GM19468 (cell line): Measurements from ENCODE around the gene ANO4.

ENCODE experiments used
- ATAC-seq: cut with Tn5 transposase; IDR thresholded peaks from one replicate; pipeline ENCODE4 v1.9.1; 2021; ENCODE audit warnings: mild to moderate bottlenecking, moderate library complexity, moderate number of reproducible peaks; ENCODE audit not compliant: unreplicated experiment; ENCODE audit errors: extremely low read depth

The ANO4 gene

DNA sequence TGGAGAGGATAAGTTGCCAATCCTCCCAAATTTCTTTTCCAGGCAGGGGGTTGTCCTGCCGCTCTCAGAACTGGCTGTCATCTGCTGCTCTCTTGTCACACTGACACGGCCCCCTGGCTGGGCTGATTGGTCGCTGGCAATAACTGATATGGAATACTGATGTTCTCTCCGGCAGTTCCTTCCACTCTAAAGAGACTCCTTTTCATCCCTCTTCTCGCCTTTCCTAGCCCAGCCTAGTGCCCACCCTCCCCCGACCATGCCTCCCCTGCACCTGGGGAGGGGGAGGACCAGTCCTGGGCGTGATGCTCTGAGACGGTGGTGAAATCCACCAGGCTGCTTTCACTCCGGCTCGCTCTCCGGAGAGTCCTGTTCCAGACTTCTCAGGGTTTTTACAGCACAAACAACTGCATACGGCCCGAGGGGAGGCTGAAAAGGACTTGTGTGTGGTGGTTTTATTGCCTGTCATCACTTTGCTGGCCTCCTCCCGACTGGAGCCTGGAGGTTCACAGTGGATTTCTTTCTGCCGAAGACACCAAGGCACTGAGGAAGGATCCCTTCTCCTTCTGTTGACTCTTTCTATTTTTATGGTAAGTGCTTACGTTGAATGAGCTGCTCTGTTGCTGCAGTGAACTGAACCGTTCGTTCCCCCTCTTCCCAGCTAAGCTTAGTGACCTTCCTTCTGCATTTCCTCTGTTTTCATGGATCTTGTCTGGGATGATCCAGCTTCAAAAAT, at the start of gene ANO4:
ANO4 (plus strand) TSS at position 336 of the 733 bp plus-strand sequence. CDS start 107,010 bp downstream, outside the sequence.
- ATAC-seq: no peak

DNA sequence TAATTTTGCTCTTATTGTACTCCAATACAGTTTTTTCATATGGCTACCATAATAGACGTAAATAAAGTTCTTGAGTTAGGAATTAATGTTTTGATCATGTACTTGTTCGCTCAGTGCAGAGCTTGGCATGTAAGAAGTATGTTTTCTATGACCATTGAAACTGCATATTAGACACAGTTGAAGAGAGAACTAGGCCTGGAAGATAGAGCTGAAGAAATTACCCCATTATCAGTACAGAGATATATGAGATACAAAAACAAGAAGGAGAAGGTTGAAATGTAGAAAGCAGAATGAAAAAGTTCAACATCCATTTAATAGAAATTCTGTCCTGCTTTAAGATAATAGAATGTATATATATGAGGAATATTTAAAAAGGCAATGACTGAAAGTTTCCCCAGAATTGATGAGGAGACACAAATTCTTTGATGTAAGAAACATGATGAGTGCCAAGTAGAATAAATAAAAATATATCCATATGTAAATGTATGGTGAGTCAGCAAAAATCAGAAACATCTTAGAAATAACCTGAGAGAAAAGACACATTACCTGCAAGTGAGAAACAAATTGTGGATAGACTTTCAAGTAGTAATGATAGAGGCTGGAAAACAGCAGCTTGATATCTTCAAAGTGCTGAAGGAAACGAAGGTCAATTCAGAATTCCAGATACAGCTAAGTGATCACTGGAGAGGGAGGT, 49.1 kb upstream of the ANO4 start:
- no peak for ATAC-seq

DNA sequence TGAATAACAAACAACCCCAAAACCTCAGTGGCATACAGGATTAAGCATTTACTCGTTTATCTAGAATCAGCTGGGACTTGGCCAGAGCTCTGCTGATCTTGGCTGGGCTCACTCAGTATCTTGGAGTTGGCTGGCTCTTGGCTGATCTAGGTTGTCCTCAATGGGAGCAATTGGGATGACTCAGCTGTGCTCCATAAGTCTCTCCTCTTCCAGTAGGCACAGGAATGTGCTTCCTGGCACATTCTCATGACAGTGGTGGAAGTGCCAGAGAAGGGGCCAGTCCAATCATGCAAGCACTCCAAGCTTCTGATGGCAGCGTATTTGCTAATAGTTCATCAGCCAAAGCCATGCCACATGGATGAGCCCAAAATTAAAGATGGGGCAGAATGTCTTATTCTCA, 41.7 kb upstream of the ANO4 start:
- ATAC-seq: no peak

DNA sequence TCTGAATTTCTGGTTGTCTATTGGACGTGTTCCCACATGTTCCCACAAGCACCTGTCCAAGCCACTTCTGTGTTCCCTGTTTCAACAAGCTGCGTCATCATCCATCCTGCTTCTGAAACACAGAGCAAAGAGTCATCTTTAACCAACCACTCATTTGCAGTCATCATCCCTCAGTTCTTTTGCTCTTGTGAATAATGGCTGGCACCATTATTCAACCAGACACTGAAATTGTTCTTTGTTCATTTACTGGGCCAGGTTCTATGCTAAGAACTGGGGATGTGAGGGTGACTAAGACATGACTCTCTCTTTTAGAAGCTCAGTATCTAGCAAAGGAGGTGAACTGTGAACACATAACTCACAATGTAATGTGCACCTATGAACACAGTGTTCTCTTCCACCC, 40.7 kb upstream of the ANO4 start:
- ATAC-seq: no peak

DNA sequence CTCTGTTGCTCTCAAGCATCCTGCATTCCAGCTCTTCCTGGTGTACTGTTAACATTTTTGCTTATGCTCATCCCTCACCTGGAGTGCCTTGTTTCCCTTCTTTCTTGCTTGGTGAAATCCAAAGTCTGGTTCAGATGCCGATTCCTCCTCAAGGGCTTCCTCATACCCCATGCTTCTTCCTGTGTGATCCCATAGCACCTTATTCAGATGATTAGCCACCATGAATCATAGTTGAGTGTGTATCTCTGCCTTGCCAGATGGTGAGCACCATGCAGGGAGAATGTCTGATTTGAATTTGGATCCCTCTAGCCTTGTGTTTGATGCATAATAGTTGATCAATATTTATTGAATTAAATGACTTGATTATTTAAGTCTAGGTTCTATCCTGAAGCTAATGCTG, 39.4 kb upstream of the ANO4 start:
- ATAC-seq: no peak

DNA sequence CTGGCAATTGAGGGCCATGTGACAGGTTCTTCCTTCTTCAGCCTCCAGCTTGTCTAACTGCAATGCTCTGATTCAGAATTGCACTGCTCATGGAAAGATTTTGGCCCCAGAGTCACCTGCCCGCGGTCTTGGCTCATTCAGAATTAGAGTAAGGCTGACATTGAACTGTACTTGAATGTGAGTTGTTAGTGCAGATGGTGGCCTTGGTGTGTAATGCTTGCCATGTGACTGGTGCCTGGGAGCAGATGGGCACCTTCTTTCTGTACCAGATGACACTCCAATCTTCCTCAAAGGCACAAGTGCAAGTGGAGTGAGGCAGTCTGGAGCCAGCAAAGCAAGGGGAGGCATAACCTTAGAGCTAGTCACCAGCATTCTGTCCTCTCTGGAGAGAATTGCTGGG, 36.5 kb upstream of the ANO4 start:
- no peak for ATAC-seq

DNA sequence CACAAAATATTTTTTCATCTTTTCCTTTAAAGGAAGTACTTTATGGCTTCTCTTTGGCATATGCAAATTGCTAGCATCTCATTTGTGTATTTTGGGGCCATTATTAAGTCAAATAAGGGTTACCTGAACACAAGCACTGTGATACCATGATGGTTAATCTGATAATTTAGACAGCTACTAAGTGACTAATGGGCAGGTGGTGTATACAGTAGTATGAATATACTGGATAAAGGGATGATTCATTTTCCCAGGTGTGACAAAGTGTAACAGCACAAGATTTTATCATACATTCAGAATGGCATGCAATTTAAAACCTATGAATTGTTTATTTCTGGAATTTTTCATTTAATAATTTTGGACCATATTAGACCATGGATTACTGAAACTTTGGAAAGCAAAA, 27.2 kb upstream of the ANO4 start:
- ATAC-seq: no peak

DNA sequence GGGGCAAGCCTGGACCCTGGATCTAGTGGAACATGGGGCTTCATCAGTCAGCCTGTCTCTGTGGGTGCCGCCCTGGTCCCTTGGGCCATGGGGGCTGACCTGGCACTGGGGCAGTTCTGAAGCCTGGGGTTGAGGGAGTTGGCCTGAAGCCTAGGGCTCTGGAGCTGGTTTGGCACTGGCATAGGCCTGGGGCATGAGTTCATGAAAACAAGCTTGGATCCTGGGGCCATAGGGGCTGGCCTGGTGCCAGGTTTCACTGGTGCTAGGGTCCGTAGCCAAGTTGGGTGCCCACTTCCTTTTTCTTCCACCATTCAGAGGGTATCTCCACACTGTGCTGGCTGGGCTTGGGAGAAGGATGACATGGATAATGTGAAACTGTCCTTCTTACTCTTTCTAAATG, 26.6 kb upstream of the ANO4 start:
- ATAC-seq: no peak

DNA sequence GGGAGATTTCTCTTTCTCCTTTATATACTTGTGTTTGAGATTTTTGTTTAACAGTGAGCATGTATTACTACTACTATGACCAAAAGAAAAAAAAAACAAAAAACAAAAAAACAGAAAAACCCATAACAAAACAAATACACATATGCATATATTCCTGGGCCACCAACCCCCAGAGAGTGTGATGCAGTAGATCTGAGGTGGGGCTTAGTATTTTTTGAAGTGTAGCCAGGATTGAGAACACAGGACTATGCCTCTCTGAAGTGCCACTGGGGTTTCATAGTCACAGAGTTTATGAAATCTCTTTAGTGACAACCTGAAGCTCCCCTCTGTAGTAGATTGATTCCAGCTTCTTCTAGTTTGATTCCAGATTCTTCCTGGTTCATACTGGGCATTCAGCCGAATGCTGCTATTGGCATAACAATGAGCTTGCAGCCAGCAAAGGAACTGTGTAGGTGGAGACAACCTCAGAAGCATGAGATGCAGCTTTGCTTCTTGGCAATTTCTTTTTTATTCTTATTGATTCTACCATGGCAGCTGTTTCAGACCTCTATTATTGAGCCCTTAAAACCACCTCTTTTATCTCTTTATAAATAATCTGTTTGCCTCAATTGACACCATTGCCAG, 15.5 kb upstream of the ANO4 start:
- ATAC-seq: no peak

DNA sequence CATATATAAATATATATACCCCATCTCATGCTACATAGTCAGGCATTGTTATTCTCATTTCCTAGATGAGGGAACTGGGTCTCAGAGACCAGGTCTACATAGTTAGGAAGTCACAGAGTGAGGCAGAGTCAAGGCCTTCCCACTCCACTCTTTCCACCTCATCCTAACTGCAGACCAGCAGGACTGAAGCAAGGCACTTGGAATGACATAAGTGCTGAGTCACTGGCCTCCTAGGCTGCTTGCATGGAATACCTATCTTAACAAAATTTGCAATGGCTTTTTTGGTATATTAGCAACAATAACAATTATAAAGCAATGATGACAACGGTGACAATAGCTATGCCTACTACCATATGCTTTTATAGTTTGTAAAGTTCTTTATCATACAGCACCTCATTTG, 5.4 kb upstream of the ANO4 start:
- no peak for ATAC-seq

DNA sequence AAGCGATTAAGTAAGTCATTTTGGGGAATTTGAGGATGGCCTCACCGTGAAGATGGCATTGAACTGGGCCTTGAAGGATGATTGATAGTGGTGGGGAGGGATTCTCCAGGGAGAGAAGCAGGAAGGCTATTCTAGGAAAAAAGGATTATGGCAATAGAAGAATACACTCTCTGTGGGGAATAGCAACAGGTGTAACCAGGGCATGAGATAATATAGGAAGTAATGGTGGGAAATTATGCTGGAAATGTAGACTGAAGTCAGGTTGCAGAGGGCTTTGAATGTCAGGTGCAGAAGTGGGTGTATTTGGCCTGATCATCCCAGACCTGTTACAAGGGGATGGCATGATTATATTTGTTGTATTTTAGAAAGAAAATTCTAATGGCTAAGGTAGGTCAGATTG, 4.6 kb upstream of the ANO4 start:
- no peak for ATAC-seq

DNA sequence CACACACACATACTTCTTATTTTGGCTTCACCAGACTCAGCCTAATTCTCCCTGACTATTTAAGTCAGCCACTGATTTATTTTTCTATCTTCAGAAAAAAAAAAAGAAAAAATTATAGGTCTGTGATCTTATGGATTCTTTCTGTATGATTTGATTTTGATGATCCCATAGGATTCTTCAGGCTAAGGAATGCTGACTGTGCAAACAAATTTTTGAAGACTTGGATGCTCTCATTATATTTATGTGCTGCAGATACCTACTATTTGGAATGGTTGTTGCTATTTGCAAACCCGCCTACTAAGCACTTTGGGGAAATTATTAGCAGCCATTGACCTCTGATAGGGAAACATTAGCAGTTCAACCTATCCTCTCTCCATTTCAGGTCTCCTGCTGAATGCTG, 4.0 kb upstream of the ANO4 start:
- ATAC-seq: no peak

DNA sequence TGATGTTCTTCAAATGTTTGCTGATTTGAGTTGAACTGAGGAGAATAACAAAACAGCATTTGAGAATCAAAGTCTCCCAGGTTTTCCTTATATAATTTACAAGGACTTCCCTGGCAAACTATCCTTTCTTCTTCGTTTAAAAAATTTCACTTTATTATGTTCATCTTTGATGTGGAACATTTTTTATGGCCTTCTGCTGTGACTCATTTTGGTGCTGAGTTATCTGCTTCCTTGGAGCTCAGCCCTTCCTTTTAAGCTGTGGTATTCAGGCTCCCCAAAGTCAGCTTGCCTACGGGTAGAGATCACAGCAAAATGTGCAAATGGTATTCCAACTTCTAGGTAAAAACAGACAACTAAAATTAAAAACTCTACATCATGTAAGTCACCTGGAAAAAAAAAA, 1.4 kb upstream of the ANO4 start:
- no peak for ATAC-seq

DNA sequence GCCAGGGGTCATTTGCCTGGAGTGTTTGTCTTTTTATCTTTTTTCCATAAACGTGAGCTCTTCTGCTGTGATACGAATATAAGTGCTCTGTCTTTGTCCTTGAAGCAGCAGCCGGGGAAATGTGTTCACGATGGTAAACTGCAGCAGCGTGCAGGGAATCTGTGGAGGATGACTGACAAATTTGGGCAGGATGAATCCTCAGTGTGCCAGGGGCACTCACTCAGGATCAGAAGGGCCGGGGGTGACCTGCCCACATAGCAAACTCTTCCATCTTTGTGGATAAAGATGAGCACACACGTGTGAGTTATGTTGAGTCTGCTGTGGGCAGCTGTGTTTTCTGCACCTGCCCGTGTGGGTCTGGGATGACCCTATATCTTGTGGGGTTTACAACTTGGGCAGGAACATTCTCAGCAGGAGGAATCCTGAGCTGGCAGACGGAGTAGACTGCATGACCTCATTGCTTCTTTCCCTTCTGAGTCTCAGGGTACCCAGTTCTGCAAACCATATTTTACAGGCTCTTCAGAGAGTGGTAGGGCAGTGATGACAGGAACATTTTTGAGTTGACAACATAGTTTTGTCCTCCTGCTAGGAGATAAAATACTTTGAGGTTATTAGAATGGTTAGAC, 711 bp downstream of the ANO4 start:
- ATAC-seq: no peak

DNA sequence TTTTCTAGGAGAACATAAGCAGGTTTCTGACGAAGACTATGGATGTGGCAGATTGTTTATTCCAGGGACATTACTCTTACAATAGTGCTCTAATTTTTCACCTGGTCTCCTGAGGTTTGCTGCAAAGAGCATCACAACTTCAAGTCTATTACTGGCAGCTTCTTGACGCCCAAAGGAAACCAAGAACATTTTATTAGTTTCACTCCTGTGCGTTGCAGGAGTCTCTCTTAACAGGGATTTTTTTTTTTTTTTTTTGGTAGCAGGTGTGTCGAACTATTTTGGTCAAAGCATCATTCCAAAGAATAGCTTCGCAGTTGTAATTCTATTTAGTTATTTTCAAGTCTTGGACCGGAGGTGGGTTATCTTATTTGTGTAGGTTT, 1.2 kb downstream of the ANO4 start:
- ATAC-seq: no peak

DNA sequence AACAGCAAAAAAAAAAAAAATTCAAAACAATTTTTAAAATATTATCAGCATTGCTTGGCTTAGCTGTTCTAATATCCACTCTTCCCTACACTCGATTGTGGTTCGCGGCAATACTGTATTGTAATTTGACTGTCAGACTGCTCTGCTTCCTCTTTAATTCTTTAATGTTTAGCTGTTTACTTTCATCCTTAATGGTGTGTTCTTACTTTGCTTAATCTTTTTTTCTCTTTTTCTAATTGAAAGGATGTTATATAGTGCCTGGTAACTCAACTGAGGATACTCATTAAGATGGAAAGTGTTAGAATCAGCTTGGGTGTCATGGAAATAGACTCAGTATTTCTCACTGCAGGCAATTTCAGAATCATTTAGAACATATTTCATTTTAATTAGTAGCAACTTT, 2.0 kb downstream of the ANO4 start:
- no peak for ATAC-seq

DNA sequence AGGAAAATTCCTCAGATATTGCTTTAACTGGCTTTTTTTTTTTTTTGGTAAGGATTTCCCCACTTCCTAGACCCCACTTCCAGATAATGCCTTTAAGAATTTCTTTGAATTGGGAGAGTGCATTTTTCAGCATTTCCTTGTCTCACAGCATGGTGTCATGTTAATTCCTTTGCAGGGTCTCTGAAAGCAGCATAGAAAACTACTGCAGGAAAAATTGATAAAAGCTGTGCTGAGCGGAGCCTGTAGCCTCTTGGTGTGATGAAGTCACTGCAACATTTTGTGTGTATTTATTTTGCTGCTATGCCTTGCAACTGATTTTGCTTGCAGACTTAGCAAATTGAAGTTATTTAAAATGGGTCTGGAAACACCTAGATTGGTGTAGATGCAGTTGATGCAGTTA, 2.7 kb downstream of the ANO4 start:
- no peak for ATAC-seq

DNA sequence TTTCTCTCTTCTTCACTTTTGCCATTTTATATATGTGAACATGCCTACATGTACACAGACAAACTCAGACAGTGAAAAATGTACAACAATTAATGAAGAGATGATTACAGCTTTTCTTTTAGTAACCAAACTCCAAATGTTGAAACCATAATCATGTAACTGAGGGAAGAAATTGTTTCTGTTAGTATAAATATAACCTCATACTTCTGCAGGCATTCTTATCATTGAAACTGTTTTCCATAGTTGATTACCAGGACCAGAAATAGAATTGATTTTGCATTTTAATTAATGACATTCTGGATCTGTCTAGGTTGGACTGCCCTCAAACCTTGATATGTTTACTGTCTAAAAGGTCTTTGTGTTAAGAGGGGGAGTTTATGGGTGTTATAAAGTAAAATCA, 3.2 kb downstream of the ANO4 start:
- ATAC-seq: no peak

DNA sequence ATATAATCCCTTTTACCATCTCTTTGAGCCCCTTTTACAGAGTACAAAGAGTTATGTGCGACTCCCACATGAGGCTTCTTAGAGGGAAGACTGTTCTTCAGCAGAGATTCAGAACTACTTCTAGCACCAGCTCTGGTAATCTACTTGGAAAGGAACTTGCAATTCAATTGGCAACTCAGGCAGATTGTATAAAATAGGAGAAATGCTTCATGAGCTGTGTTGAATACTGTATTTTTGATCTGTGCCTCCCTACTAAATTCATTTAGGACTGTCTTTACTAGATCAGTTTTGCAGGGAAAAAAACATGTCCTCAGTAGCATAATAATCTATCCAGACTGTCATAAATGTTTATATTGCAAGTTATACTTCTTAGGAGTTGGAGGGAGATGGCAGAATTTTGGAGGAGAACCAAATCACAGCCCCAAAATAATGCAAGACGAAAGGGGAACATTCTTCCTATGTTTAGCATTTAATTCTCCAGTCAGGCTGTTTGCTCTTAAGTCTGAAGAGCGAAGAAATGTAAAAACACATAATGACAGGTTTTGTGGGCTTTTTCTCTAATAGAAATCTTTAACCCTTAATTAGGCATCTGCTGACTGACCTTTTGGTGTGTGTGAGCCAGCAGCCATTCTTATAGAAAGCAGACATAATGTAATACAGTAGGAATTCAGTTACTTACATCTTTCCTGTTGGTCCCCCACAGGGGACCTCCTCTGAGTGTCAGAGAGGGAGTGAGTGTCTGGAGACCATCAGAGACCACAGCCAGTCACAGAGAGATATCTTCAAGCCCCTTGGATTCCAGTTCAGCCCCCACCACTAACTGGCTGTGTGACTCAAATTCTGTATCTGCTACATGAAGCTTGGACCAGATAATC, 3.9 kb downstream of the ANO4 start:
- ATAC-seq: no peak

DNA sequence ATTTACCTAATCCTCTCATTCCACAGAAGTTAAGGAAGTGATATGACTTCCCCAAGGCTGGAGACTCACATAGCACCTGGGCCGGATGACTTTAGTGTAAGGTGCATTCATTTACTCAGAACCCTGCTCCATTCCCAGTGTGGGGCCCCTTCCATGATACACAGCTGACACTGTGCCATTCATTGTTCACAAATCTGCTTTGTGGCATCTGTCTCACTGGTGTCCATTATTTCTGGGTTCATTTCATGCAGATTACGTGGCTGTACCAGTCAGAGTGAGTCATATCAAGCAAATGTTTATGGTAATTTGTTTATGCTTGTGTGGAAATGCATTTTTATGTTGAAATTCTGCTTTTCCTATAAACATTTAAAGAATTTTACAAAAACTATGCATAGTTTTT, 5.2 kb downstream of the ANO4 start:
- ATAC-seq: no peak
